H9 (cell line): Measurements from ENCODE around the gene RHBDL2. TPM values are rescaled to one million over a fixed set of nuclear protein-coding genes. Genes with fewer than 3 reads are reported as not detected.

Experiments
- DNase-seq: peaks from one replicate; pipeline ENCODE4 v3.0.0-alpha.2; 2017
- H2AFZ ChIP-seq: one replicate; pipeline ENCODE4 v1.6.1; 2013; ENCODE audit warnings: mild to moderate bottlenecking, low read length, control low read depth, moderate library complexity
- H2AK5ac ChIP-seq: 2 replicates; pipeline ENCODE4 v1.6.1; 2013; ENCODE audit warnings: low read length, control low read depth, mixed read lengths; ENCODE audit not compliant: insufficient read length
- H2BK120ac ChIP-seq: one replicate; pipeline ENCODE4 v1.6.1; 2013; ENCODE audit warnings: low read depth, mild to moderate bottlenecking, low read length, control low read depth, inconsistent platforms; ENCODE audit not compliant: poor library complexity, severe bottlenecking
- H2BK12ac ChIP-seq: 2 replicates; pipeline ENCODE4 v1.6.1; 2013; ENCODE audit warnings: low read length, control low read depth, mixed read lengths, low read depth; ENCODE audit not compliant: insufficient read length
- H2BK15ac ChIP-seq: 2 replicates; pipeline ENCODE4 v1.6.1; 2013; ENCODE audit warnings: low read depth, low read length, control low read depth
- H2BK20ac ChIP-seq: one replicate; pipeline ENCODE4 v1.6.1; 2013; ENCODE audit warnings: low read depth, mild to moderate bottlenecking, low read length, control low read depth, inconsistent platforms; ENCODE audit not compliant: poor library complexity, severe bottlenecking
- H2BK5ac ChIP-seq: 2 replicates; pipeline ENCODE4 v1.6.1; 2013; ENCODE audit warnings: low read length, control low read depth, mixed read lengths; ENCODE audit not compliant: insufficient read length
- H3K14ac ChIP-seq: 2 replicates; pipeline ENCODE4 v1.6.1; 2013; ENCODE audit warnings: low read length, control low read depth; ENCODE audit not compliant: insufficient read depth
- H3K18ac ChIP-seq: 2 replicates; pipeline ENCODE4 v1.6.1; 2013; ENCODE audit warnings: low read depth, mild to moderate bottlenecking, mixed read lengths, low read length, control low read depth; ENCODE audit not compliant: insufficient read length
- H3K23ac ChIP-seq: 2 replicates; pipeline ENCODE4 v1.6.1; 2013; ENCODE audit warnings: low read length, control low read depth, mixed read lengths, low read depth; ENCODE audit not compliant: insufficient read length
- H3K23me2 ChIP-seq: 2 replicates; pipeline ENCODE4 v1.6.1; 2013; ENCODE audit warnings: low read depth, mild to moderate bottlenecking, mixed read lengths, low read length, control low read depth; ENCODE audit not compliant: insufficient read length, poor library complexity, severe bottlenecking
- H3K27ac ChIP-seq: 2 replicates; pipeline ENCODE4 v1.5.1; 2013; ENCODE audit warnings: low read length, control low read depth, mixed read lengths, low read depth; ENCODE audit not compliant: insufficient read length
- H3K27me3 ChIP-seq: 2 replicates; pipeline ENCODE4 v1.6.1; 2013; ENCODE audit warnings: low read length, control low read depth, inconsistent platforms; ENCODE audit not compliant: insufficient read depth
- H3K4ac ChIP-seq: 2 replicates; pipeline ENCODE4 v1.6.1; 2013; ENCODE audit warnings: low read depth, mild to moderate bottlenecking, control low read depth, inconsistent platforms, low read length, moderate library complexity
- H3K4me1 ChIP-seq: 2 replicates; pipeline ENCODE4 v1.6.1; 2013; ENCODE audit warnings: low read length, control low read depth, inconsistent platforms; ENCODE audit not compliant: insufficient read depth
- H3K4me2 ChIP-seq: 2 replicates; pipeline ENCODE4 v1.6.1; 2013; ENCODE audit warnings: low read length, control low read depth, mixed read lengths; ENCODE audit not compliant: insufficient read length, insufficient read depth
- H3K56ac ChIP-seq: 2 replicates; pipeline ENCODE4 v1.6.1; 2013; ENCODE audit warnings: low read depth, mild to moderate bottlenecking, mixed read lengths, low read length, control low read depth; ENCODE audit not compliant: insufficient read length
- H3K79me1 ChIP-seq: 2 replicates; pipeline ENCODE4 v1.6.1; 2013; ENCODE audit warnings: low read depth, mild to moderate bottlenecking, moderate library complexity, low read length, control low read depth, inconsistent platforms; ENCODE audit not compliant: insufficient read depth, poor library complexity, severe bottlenecking
- H3K79me2 ChIP-seq: 2 replicates; pipeline ENCODE4 v1.6.1; 2013; ENCODE audit warnings: low read length, control low read depth, inconsistent platforms; ENCODE audit not compliant: insufficient read depth
- H3K9ac ChIP-seq: 2 replicates; pipeline ENCODE4 v1.6.1; 2013; ENCODE audit warnings: low read length, control low read depth, mixed read lengths; ENCODE audit not compliant: insufficient read length; ENCODE audit errors: extremely low read depth
- H3K9me3 ChIP-seq: one replicate; pipeline ENCODE4 v1.6.1; 2013; ENCODE audit warnings: low read depth, low read length, inconsistent platforms; ENCODE audit not compliant: control insufficient read depth
- H3T11ph ChIP-seq: one replicate; pipeline ENCODE4 v1.6.1; 2013; ENCODE audit warnings: mild to moderate bottlenecking, low read length, control low read depth, inconsistent platforms
- H4K20me1 ChIP-seq: one replicate; pipeline ENCODE4 v1.6.1; 2013; ENCODE audit not compliant: control insufficient read depth, insufficient read length, insufficient read depth
- H4K5ac ChIP-seq: 2 replicates; pipeline ENCODE4 v1.6.1; 2013; ENCODE audit warnings: low read depth, mild to moderate bottlenecking, mixed read lengths, low read length, control low read depth; ENCODE audit not compliant: insufficient read length
- H4K8ac ChIP-seq: replicated peaks from 2 replicates; pipeline ENCODE4 v1.6.1; 2013; ENCODE audit warnings: low read length, control low read depth, mixed read lengths, low read depth; ENCODE audit not compliant: insufficient read length
- H4K91ac ChIP-seq: 2 replicates; pipeline ENCODE4 v1.6.1; 2013; ENCODE audit warnings: low read depth, mild to moderate bottlenecking, moderate library complexity, mixed read lengths, low read length, control low read depth; ENCODE audit not compliant: insufficient read length
- H3K27ac Mint-ChIP-seq, 3 experiments: 2 replicates in 2 of 3; 3 replicates in 1 of 3; pipeline ENCODE4 v1.8.0; 2020 to 2021; ENCODE audit warnings: mixed read lengths in 3 of 3, mild to moderate bottlenecking in 1 of 3, moderate library complexity in 1 of 3
- H3K27me3 Mint-ChIP-seq: 2 replicates; pipeline ENCODE4 v1.8.0; 2021; ENCODE audit warnings: low read depth, mild to moderate bottlenecking, moderate library complexity, mixed read lengths
- H3K36me3 Mint-ChIP-seq, 3 experiments: 2 replicates in 2 of 3; 3 replicates in 1 of 3; pipeline ENCODE4 v1.8.0; 2020 to 2021; ENCODE audit warnings: low read depth in 3 of 3, mixed read lengths in 3 of 3; ENCODE audit not compliant: insufficient read depth in 1 of 3
- H3K4me1 Mint-ChIP-seq, 2 experiments: 2 replicates each; pipeline ENCODE4 v1.8.0; 2020; ENCODE audit warnings: mixed read lengths in 2 of 2
- H3K4me3 Mint-ChIP-seq, 2 experiments: 2 replicates in 1 of 2; 3 replicates in 1 of 2; pipeline ENCODE4 v1.8.0; 2020 to 2021; ENCODE audit warnings: mild to moderate bottlenecking in 2 of 2, mixed read lengths in 2 of 2, moderate library complexity in 1 of 2
- H3K9me3 Mint-ChIP-seq, 2 experiments: 2 replicates in 1 of 2; 3 replicates in 1 of 2; pipeline ENCODE4 v1.8.0; 2020; ENCODE audit warnings: mild to moderate bottlenecking in 2 of 2, mixed read lengths in 2 of 2, moderate library complexity in 1 of 2
- CTCF ChIP-seq: fragments of 200-600 bp; sonication (generic); conservative IDR thresholded peaks from 3 replicates; pipeline ENCODE4 v1.8.0; 2021; ENCODE audit warnings: antibody characterized with exemption, mild to moderate bottlenecking
- WGBS: extraction: QIAGEN DNeasy Blood & Tissue Kit; methylation state at CpG from one replicate; pipeline ENCODE4 v1.1.7; 2013; ENCODE audit warnings: missing lambda C conversion rate, low lambda C conversion rate, mixed read lengths; ENCODE audit not compliant: insufficient read length; ENCODE audit errors: extremely low coverage; 5-methylcytosine and 5-hydroxymethylcytosine counted together
- total RNA-seq: library from RNA; stranded (reverse); gene quantifications from 2 replicates; pipeline ENCODE4 v1.2.1, GENCODE V29; 2021

Gene RHBDL2
- total RNA-seq, 1 experiment from 2014 or later, result not detected

- H3K79me1 ChIP-seq, result no peaks in the 10 kb centered on the region
- no peaks in the 10 kb centered on the region for H3K4me1 ChIP-seq
- no peaks in the 10 kb centered on the region for H3K23me2 ChIP-seq
- no peak overlapping the region for H4K8ac ChIP-seq
- H2BK15ac ChIP-seq, result no peak overlapping the region
- TF ChIP-seq CTCF, result no peak
- H3K4ac ChIP-seq, result no peak overlapping the region
- H2AK5ac ChIP-seq, result no peak overlapping the region
- H3K14ac ChIP-seq, result no peak overlapping the region
- no peaks in the 10 kb centered on the region for H3K79me2 ChIP-seq
- no peak overlapping the region for H2BK12ac ChIP-seq
- no peak overlapping the region for H3K4me3 Mint-ChIP-seq
- H3K23ac ChIP-seq, result no peak overlapping the region
- no CpG with 5 or more reads among the region's 13 CpGs for WGBS
- H3K18ac ChIP-seq, result no peak overlapping the region
- no peaks in the 10 kb centered on the region for H3K4me1 Mint-ChIP-seq
- H3T11ph ChIP-seq, result no peak overlapping the region
- no peaks in the 10 kb centered on the region for H4K20me1 ChIP-seq
- H2AFZ ChIP-seq, result no peak overlapping the region
- no peaks in the 10 kb centered on the region for H3K27me3 Mint-ChIP-seq
- H2BK120ac ChIP-seq, result no peak overlapping the region
- peaks cover 9 to 11% of the 10 kb centered on the region in 2 experiments for H3K9me3 Mint-ChIP-seq
- no peak overlapping the region for H2BK20ac ChIP-seq
- H3K36me3 Mint-ChIP-seq, result peaks cover 3 to 6% (median 3%) of the 10 kb centered on the region in 3 experiments
- no peak overlapping the region for H4K91ac ChIP-seq
- no peak for DNase-seq
- H3K27ac ChIP-seq, result no peak overlapping the region
- no peak overlapping the region for H4K5ac ChIP-seq
- no peak overlapping the region for H3K56ac ChIP-seq
- no peak overlapping the region for H2BK5ac ChIP-seq
- H3K9me3 ChIP-seq, result no peaks in the 10 kb centered on the region
- no peaks in the 10 kb centered on the region for H3K27me3 ChIP-seq
- peak overlapping the region in 1 of 3 experiments; percentile 86; a peak in 1 of 7 replicates for H3K27ac Mint-ChIP-seq
- no peak overlapping the region for H3K9ac ChIP-seq
- H3K4me2 ChIP-seq, result no peak overlapping the region
Observed at GRCh38 chr1:38908821-38909220, 32.8 kb downstream of the RHBDL2 start.
